CD4-positive, alpha-beta T cell treated with Interleukin-1 beta for 1 hour (primary cell): ENCODE results near the gene ST3GAL2.
"Not testable (repeated sequence)": the region's sequence is repeated elsewhere in the genome, so short reads cannot be mapped to it uniquely, and the experiment has no call there.

Source experiments
- DNase-seq, 2 donors: peaks; one replicate each; pipeline ENCODE4 v3.0.0-alpha.2; 2020 to 2022

ST3GAL2 gene

DNA sequence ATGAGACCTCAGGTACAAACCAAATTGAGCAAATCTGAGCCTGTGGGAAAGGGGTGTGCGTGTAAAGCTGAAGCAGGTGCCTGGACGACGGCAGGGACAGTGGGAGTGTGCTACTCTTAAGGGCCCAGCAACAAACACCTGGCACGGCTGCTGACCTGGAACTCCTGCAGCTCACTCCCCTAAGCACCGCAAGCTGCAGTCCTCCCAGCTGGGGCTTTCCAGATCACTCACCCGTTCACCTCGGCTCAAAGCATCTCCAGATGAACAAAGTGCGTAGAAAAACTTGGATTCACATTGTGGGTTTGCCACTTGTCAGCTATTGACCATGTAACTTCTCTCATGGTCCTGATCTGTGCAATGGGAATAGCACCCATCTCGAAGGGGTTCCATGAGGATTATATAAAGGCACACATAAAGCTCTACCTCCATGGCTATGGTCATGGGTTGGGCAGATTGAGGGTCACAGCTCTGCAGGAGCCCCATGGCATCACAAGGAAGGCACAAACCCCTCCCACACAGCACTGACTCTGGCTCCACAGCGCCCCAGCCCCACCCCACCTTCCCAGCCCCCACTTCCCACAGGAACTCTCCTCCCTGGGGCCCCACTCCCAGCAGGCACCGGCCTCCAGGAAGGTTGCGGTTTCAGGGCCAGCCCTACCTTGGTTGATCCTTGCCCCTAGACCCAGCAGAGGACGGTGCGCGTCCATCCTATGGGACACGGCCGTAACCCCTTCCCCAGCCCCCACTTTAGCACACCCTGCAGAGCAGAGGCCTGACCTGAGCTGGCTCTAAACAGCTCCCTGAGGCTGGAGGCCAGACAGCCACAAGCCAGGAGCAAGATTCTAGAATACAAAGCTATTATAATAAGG, 21.9 kb downstream of the ST3GAL2 start:
- DNase-seq = peak in 1 of 2 donors; percentile 42

DNA sequence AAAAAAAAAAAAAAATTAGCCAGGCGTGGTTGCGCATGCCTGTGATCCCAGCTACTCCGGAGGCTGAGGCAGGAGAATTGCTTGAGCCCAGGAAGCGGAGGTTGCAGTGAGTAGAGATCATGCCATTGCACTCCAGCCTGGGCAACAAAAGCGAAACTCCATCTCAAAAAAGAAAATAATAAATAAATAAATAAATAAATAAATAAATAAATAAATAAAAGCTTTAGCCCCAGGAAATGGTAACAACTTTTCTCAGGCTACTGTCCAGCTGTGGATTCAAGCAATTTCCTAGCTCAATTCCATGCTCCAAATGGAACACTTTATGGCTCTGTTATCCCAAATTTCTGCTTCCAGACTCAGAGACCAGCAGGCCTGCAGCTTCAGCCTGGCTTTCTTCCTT, 25.3 kb downstream of the ST3GAL2 start:
- DNase-seq = not testable (repeated sequence)

DNA sequence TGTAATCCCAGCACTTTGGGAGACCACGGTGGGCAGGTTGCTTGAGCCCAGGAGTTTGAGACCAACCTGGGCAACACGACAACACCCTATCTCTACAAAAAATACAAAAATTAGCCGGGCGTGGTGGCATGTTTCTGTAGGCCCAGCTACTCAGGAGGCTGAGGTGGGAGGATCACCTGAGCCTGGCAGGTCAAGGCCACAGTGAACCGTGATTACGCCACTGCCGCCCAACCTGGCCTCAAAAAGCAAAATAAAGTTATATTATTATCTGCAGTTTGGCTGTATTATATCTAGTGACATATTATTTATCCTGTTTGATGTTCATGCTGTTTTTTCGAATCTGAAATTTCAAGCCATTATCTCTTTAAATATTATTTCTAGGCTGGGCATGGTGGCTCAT, 26.5 kb downstream of the ST3GAL2 start:
- DNase-seq = no peak

DNA sequence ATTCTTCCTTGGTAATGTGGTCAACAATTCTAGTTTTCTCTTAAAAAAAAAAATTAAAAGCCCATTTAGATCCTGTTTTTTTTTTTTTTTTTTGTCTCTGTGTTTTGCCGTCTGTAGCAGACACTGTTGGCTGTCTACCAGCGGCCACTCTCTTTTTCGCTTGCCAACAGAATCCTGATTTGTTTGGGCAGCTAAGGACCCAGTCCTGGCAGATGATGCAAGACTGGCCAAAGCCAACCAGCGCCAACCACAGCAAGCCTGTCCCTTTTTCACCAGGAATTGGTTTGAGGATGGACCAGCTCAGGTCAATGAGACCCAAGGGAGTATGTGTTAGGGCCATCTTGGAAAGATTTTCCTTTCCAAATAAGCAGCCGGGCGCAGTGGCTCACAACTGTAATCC, 28.2 kb downstream of the ST3GAL2 start:
- no peak for DNase-seq

DNA sequence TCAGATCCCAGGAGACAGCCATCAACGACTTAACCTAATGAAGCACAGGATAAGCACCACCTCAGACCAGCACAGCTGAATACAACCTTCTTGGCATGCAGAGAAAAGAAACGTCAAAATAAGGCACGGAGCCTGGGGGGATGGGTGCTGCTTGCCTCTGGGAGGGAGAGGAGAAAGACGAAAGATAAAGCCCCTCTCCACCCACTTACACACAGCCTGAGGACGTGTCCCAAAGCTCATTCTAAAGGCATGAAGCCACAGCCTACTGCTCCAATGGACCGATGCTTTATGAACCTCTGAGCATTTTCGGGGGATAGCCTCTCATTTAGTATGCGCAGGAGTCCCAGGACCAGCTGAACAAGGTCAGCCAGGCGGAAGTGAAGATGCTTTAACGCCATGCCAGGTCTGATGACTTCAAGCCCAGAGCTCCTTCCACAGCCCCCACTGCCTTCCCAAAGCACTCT, 31.1 kb downstream of the ST3GAL2 start:
- DNase-seq = no peak

DNA sequence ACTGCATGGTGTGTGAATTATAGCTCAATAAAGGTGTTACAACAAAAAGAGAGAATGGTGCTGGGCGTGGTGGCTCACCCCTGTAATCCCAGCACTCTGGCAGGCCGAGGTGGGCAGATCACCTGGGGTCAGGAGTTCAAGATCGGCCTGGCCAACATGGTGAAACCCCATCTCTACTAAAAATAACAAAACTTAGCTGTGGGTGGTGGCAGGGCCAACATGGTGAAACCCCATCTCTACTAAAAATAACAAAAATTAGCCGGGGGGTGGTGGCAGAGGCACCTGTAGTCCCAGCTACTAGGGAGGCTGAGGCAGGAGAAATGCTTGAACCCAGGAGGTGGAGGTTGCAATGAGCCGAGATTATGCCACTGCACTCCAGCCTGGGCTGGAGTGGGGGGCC, 32.8 kb downstream of the ST3GAL2 start:
- DNase-seq = not testable (repeated sequence)

DNA sequence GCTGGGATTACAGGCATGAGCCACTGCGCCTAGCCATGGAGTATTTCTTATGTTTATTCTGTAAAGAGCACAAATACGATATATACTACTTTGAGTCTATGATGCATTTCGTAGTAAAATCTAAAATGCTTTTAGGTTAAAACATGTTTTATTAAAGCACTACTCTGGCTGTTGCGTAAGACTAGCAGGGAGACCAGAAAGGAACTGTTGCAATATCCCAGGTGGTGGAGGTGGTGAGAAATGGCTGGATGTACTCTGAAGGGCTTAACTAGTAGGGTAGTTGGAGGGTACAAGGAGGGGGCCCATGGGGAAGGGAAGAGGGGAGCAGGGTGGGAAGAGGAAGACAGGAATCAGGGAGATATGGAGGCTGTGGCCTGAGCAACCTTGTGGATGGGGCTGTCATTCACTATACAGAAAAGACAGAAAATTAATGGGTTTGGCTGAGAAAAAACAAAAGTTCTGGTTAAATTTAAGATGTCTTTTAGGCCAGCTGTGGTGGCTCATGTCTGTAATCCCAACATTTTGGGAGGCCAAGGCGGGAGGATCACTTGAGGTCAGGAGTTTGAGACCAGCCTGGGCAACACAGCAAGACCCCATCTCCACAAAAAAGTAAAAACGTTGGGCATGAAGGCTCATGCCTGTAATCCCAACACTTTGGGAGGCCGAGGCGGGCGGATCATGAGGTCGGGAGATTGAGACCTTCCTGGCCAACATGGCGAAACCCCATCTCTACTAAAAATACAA, 35.8 kb downstream of the ST3GAL2 start:
- DNase-seq = no peak

DNA sequence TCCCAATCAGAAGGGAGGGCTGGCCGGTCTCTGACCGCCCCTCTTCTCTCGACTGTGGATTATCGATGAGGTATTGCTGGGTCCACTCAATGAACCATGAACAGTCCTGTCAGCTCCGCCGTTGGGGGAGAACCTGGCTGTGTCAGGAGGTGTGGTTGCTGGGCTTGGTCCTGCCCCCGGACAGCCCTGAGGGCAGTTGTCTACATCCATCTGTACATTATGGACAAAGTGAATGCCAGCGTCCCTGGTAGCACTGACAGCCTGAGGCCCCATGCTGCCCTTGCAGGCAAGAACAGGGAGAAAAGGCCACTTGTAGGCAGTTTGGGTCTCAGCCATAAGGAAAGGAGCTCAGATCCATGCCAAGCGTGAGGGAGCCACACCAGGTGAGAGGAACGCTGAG, 38.9 kb downstream of the ST3GAL2 start:
- DNase-seq = no peak

DNA sequence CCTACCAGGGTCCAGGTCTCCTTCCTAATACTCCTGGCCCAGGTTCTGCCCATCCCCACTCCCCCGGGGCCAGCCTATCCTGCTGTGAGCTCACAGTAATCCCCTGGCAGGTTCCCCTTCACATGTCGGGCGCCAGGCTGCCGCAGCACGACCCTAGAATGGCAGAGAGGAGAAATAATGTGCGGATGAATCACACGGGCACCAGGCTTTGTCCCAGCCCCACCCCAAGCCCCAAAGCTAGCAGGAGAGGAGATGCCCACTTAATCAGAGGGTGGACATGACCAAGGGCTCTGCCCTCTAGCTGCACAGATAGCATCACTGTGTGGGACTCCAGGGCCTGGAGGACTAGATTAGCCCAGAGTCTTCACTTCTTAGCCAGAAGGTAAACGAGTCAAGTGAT, 39.5 kb downstream of the ST3GAL2 start:
- DNase-seq = no peak

DNA sequence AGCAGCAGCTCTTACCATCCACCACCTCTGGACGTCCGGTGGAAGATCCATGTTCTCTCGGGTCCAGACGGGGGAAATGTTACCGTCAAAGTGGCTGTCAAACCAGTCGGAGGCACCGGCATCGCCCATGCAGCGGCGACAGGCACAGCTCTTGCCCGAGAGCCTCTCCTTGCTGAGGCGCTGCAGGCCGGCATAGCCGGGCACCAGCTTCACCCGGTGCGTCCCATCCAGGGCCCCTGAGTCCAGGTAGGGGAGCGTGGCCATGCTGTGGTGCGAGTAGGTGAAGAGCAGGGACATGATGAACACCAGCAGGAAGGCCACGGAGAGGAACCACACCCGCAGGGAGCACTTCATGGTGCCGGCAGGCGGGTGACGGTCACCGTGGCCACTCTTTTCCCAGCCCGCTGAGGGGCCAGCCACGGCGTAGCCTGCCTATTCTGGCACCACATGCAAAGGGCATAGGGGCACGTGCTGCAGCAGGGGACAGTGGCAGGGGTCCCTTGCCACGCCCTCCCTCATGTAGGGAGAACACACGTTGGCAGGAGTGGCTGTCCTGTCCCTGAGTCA, 40.6 kb downstream of the ST3GAL2 start:
- no peak for DNase-seq

DNA sequence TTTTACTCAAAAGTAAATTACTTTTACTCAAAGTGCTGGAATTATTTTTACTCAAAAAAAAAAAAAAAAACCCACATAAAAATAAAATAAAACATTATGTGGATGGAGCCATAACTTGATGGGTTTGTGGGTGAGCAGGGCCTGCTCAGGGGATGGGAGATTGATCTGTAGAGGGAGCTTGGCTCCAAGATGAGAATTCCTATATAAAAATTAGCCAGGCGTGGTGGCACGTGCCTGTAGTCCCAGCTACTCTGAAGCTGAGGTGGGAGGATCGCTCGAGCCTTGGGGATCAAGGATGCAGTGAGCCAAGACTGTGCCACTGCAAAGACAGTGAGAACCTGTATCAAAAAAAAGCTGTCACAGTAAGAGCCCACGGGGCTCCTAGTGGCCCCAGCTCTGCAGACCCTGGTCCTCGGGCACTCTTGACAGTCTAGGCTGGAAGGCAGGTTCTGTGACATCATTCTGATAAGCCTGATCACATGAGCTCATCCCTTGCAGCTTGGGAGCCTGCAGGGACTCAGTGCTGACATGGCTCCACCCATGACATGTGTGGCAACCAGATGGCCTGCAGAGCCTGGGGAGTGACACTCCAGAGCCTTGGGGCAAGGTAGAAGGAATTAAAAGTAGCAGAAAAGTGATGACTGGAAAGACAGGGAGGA, 42.5 kb downstream of the ST3GAL2 start:
- no peak for DNase-seq

DNA sequence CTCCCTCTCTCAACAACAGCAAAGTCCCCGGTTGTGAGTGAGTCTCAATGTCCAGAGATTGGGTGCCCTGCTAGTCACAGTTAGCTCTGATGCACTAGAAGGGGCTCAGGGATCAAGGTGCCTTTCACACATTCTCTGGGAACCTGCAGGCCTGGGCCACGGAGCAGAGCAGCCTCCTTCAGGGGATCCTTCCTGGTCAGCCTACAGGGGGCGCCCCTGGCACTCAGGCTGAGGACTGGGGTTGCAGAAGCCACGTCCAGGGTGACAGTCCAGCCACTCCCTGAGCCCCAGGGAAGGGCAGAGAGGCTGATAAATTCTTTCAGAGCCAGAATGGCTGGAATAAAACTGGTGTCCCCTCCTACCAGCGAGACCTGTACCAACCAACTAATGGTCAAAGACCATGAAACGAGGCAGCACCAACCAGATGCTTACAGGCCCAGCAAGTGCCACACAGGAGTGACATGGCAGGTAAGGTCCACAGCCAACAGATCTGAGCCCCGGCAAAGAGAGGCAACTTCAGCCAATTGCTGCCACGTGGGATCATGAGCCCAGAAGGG, 43.5 kb downstream of the ST3GAL2 start:
- peak; percentile 66 to 71 for DNase-seq

DNA sequence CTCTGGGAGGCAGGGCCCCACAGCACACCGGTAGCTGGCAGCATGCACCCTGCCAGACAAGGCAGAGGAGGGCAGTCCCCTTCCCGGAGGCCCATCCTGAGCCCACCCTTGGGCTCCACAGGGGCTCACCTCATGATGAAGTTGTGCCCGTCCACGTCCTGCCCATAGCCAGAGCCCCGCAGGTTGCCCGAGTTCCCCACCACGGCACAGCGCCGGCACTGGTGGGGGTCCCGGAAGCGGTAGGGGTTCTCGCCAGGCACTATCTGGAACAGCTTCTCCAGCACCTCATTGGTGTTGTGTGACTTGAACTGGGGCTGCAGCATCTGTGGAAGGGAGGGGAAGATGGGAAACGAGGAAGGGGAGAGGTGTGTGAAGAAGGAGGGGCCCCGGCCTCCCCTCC, 44.0 kb downstream of the ST3GAL2 start:
- no peak for DNase-seq

DNA sequence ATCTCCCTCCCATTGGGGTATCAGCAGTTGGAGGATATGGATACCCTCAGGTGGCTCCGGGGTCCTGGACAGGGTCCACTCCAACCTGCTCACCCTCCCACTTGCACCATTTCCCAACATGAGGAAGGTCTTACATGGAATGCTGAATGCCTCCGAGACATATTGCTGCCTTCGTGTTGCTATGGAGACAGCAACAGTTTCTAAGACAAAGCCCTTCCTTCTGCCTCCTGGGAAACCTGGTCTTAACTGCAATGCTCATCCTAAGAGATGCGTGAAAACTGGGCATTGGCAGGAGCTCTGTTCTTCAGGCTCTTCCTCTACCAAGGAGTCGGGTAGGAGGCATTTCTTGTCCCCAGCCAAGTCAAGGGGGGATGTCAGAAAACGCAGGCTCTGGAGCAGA, 45.2 kb downstream of the ST3GAL2 start:
- DNase-seq = no peak

DNA sequence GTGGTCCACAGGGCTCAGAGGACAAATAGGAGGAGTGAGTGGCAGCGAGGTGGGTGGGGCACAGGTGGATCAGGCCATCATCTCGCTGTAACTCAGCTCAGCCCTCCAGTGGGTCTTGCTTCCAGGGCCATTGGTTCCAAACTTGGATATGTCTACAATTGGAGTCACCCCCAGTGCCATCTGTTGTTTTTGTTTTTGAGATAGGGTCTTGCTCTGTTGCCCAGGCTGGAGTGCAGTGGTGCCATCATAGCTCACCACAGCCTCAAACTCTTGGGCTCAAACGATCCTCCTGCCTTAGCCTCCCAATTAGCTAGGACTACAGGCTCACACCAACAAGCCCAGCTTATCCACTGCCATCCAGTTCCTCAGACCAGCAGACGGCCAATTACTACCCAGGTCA, 46.3 kb downstream of the ST3GAL2 start:
- no peak for DNase-seq

DNA sequence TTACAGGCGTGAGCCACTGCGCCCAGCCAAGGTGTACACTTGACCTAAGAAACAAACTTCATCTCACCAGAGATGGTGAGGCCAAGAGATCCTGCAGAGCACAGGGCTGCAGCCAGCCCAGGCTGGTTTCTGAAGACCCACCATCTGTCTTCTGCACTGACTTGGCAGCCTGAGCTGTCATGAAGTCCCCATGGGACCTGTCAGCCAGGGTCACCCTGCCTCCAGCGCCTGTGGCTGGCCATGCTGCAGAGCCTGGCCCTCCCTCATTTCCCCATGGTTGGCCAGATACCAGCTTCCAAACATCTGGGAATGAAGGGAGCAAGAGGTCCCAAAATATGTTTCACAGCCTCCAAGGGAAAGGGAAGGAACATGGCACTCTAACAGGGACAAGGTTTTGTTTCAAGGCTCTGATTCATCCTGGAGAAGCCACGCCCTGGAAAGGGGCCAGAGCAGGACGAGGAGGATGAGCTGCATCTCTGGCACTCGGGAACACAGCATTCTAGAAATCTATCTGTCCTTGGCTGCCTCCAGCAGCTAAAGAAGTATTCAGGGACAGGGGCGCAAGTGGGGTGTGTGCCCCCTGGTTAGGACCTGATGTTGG, 46.9 kb downstream of the ST3GAL2 start:
- no peak for DNase-seq

DNA sequence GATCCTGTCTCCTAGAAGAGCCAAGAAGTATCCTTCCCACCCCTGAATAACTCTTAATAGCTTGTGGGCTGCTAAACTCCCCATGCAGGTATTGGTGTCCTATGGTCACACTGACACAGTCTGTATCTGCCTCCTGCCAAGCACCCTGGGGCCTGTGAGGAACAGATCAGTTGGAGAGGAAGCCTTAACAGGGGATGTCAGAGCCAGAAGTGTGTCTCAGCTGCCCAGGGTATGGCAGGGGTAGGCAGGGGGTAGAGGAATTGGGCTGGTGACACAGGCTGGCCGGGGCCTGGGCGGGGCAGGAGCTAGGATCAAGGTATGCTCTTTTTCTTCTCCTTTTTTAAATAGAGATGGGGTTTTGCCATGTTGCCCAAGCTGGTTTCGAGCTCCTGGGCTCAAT, 47.5 kb downstream of the ST3GAL2 start:
- DNase-seq = no peak

DNA sequence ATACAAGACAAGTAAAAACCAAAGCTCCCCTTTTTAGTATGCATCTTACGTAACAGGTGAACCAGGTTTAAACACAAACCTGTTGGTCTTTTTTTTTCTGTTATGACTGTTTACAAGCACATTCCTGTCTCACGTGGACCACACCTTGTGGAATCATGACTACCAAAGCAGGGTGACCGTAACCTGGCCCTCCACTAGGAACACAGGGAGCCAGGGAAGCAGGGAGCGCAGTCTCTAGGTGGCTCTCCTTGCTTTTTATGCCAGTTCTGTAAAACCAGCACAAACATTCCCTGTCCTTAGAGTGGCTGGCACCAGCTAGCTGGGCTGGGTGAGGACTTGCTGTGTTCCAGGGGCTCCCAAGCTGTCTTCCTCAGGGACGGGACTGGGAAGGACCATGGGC, 48.1 kb downstream of the ST3GAL2 start:
- no peak for DNase-seq

DNA sequence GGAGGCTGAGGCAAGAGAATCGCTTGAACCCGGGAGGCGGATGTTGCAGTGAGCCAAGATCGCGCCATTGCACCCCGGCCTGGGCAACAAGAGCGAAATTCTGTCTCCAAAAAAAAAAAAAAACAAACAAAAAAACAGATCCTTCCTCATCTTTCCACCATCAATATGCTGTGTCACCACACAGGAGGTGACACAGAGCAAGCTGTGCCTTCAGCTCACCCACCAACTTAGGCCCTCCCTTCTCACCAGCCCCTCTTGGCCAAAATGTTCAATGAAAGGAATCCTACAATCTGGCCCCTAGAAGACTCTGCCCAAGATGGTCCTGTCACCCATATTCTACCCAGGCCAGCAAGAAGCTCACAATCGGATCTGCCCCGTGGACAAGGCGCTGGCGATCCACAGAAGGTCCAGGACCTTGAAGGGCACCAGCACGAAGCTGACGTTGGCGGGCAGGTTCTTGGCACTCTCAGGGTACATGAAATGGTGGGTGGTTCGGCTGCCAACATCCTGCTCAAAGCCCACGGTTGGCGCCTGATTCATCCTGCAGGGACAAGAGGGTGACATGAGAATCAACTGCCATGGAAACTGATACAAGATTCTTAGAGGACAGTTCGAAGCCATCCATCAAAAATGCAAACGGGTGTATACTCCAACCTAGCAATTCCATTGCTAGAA, 50.8 kb downstream of the ST3GAL2 start:
- no peak for DNase-seq

DNA sequence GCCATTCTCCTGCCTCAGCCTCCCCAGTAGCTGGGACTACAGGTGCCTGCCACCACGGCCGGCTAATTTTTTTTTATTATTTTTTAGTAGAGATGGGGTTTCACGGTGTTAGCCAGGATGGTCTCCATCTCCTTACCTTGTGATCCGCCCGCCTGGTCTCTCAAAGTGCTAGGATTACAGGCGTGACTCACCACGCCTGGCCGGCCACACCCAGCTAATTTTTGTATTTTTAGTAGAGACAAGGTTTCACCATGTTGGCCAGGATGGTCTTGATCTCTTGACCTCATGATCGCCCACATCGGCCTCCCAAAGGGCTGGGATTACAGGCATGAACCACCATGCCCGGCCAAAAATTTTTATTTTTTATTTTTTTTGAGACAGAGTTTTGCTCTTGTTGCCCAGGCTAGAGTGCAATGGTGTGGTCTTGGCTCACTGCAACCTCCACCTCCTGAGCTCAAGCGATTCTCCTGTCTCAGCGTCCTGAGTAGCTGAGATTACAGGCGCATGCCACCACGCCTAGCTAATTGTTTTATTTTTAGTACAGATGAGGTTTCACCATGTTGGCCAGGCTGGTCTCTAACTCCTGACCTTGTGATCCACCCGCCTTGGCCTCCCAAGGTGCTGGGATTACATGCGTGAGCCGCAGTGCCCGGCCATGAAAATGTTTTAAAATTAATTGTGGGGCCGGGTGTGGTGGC, 52.5 kb downstream of the ST3GAL2 start:
- DNase-seq = not testable (repeated sequence)

DNA sequence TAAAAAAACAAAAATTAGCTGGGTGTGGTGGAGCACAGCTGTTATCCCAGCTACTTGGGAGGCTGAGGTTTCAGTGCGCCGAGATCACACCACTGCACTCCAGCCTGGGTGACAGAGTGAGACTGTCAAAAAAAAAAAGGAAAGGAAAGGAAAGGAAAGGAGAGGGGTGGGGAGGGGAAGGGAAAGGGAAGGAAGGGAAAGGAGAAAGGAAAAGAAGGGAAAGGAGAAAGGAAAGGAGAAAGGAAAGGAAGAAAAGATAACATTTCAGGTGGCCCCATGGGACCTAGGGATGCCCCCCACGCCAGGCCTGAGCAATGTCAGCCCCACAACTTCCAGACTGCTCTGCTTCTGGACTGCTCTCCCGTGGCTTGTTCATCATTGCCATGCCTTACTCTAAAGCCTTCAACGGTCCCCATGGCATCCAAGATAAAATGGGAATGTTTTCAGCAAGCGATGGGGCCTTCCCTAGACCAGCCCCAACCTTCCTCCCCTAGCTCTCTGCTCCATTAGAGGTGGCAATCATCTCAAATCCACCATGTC, 55.4 kb downstream of the ST3GAL2 start:
- DNase-seq = no peak
